Epithelial cell of esophagus (primary cell): ENCODE data around the gene NEDD4L.

Source experiments
- DNase-seq: peaks from one replicate; pipeline ENCODE4 v3.0.0; 2010; ENCODE audit warnings: low read depth
- H3K4me3 ChIP-seq: 2 replicates; pipeline ENCODE4 v1.5.1; 2011; ENCODE audit warnings: mild to moderate bottlenecking, low read length, control low read depth
- CTCF ChIP-seq: IDR thresholded peaks from 2 replicates; pipeline ENCODE4 v1.5.1; 2011; ENCODE audit warnings: low read depth, mild to moderate bottlenecking, low read length, control low read depth, inconsistent platforms; ENCODE audit not compliant: insufficient read depth; ENCODE audit errors: missing control alignments

NEDD4L gene

DNA sequence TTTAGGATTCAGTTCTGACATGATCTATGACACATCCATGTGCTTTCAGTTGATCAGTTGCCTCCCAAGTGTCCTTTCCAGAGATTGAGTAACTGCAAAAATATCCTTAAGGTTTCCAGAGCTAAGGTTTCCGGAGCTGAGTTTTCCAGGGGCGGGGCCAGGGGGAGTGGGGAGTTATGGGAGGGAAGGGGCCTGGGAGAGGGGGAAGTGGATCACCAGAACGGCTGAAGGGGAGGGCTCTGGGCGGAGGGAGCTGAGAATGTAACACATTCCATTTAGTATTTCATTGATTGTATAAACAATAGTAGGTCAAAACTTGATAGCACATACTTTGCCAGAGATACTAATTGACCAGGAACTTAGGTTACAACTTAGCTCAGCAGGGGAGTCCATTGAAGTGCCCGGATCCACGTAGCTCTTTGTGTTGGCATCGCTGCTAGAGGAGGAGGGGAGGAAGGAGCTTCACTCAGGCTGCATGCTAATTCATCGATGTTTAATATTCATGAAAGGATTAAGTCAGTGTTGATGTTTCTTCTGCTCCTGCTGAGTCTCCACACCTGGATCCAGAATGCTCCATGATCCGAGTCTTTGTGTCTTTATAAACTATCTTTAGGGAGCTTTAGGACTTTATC lies 295.1 kb downstream of the NEDD4L start:
- DNase-seq, result peak; percentile 35
- H3K4me3 ChIP-seq, result no peak overlapping the region
- no peak for TF ChIP-seq CTCF

DNA sequence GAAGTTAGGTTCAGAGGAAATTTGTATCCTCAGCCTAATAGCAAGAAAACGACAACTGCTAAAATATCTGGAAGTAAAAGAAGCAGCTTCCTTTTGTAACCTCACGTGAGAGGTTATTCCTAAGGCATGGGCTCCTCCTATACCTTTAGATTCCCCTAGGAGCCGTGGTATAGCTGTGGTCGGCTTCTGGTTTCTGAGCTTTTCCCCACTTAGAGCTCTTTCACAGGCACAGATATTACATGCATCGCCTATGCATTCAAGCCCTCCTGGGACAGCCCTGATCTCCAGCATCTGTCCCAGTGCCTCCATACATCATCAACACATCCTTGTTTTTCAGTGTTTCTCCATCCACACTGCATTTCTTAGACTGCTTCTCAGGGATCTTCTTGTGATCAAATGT lies 295.9 kb downstream of the NEDD4L start:
- no peak overlapping the region for H3K4me3 ChIP-seq
- TF ChIP-seq CTCF, result no peak
- DNase-seq, result no peak

GRCh38 chr18:58341916-58342315 lies 297.9 kb downstream of the NEDD4L start:
- DNase-seq, result no peak
- no peak for TF ChIP-seq CTCF
- no peak overlapping the region for H3K4me3 ChIP-seq

DNA sequence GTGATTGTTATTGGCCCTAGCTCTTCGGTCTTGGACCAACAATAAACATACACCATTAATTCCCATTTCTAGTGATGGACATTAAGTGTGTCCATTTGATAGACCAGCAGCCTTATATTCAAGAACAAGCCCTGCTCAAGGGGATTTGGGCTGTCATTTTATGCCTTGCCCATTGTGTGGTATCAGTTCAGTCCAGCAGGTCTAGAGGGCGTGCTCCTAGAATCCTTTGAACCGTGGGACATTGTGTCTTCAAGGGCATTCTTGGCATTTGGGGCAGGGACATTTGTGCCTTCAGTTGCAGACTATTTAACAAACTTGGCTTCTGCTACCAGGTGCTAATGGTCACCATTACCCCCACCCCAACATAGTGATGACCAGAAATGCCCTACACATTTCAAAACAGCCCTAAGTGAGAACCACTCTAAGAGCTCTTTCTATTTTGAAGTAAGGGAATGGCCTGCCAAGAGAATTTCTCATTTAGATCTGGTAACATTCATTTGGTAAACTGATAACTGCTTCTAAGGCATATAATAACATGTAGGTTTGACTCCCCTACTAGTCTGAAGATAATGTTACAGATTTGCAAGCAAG lies 300.1 kb downstream of the NEDD4L start:
- no peak for TF ChIP-seq CTCF
- no peak for DNase-seq
- no peak overlapping the region for H3K4me3 ChIP-seq

- no peak for TF ChIP-seq CTCF
- no peak overlapping the region for H3K4me3 ChIP-seq
- no peak for DNase-seq
Observed at GRCh38 chr18:58344861-58345463, 300.9 kb downstream of the NEDD4L start.

DNA sequence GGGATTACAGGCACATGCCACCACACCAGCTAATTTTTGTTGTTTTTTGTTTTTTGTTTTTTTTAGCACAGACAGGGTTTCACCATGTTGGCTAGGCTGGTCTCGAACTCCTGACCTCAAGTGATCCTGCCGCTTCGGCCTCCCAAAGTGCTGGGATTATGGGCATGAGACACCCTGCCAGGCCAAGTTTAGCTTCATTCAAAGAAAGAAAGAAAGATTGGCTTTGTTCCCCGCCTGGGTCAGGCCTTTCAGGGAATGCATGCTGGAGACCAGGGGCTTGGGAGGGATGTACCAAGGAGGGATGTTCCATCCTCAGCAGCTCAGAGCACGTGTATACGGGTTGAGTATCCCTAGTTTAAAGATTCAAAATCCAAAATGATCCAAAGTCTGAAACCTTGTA lies 301.8 kb downstream of the NEDD4L start:
- no peak overlapping the region for H3K4me3 ChIP-seq
- TF ChIP-seq CTCF, result no peak
- DNase-seq, result no peak
